Thoracic aorta (tissue), 2 donors: Measurements from ENCODE around the gene LRRC8D. TPM values are rescaled to one million over a fixed set of nuclear protein-coding genes. Genes with fewer than 3 reads are reported as not detected.
A peak's percentile ranks its signal among the peaks of the same experiment; 100 is the strongest.

Experiments used
- ATAC-seq: fragments of 150-250 bp; one replicate; pipeline ENCODE4 v1.8.0; 2017; ENCODE audit warnings: low read depth; ENCODE audit not compliant: insufficient number of reproducible peaks, low FRiP score
- DNase-seq: peaks from one replicate; pipeline ENCODE4 v3.0.0-alpha.2; 2020; ENCODE audit warnings: low spot score
- H3K27ac ChIP-seq, 2 donors: fragments of 200-600 bp; sonication (generic); 1 replicate in 1 of 2; 2 replicates in 1 of 2; pipeline ENCODE4 v1.5.1; 2016; ENCODE audit warnings: mild to moderate bottlenecking in 2 of 2, moderate library complexity in 2 of 2
- H3K27me3 ChIP-seq: fragments of 200-600 bp; sonication (generic); replicated peaks from 2 replicates; pipeline ENCODE4 v1.6.0; 2016; ENCODE audit warnings: mild to moderate bottlenecking; ENCODE audit not compliant: insufficient read depth
- H3K36me3 ChIP-seq: fragments of 200-600 bp; sonication (generic); one replicate; pipeline ENCODE4 v1.5.1; 2016
- H3K4me1 ChIP-seq, 2 donors: fragments of 200-600 bp; sonication (generic); 1 replicate in 1 of 2; 2 replicates in 1 of 2; pipeline versions ENCODE4 v1.5.1 to v1.6.0; 2016; ENCODE audit warnings: low read depth in 2 of 2, mild to moderate bottlenecking in 1 of 2; ENCODE audit not compliant: control insufficient read depth in 1 of 2
- H3K4me3 ChIP-seq: fragments of 200-600 bp; sonication (generic); 2 replicates; pipeline ENCODE4 v1.5.1; 2016; ENCODE audit warnings: mild to moderate bottlenecking
- H3K9me3 ChIP-seq: fragments of 200-600 bp; sonication (generic); 2 replicates; pipeline ENCODE4 v1.5.1; 2016
- total RNA-seq, 2 donors: library from RNA; depleted of rRNA; stranded (reverse); fragments of >200 nt; gene quantifications; one replicate each; pipeline versions ENCODE4 v1.1.0 to v1.2.3, GENCODE V29; 2016
- TF ChIP-seq, protein P1 (sequence below): fragments of 200-600 bp; sonication (generic); IDR thresholded peaks from one replicate; pipeline ENCODE4 v1.5.1; 2019; ENCODE audit warnings: antibody characterized with exemption

The LRRC8D gene
- total RNA-seq, 2 donors from 2014 or later: 8.8 to 10.7 TPM

DNA sequence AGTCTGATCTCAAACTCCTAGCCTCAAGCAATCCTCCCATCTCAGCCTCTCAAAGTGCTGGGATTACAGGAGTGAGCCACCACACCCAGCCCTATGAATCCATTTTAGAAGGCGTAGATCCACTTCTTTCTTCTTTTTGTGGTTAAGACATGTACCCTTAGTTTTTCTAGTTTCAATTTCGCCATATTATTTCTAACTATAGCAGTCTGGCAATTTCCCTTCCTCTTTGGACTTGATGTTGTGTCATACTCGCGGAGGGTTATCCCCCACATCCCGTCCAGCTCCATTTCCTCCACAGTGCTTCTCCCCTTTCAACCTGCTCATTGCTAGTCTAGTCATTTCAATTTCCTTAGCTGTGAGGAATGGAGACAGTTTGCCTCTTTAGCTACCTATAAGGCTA lies 5.2 kb upstream of the LRRC8D start:
- H3K4me1 ChIP-seq: peaks cover 0 to 6% of the 10 kb centered on the region in 2 donors
- TF ChIP-seq, protein P1, sequence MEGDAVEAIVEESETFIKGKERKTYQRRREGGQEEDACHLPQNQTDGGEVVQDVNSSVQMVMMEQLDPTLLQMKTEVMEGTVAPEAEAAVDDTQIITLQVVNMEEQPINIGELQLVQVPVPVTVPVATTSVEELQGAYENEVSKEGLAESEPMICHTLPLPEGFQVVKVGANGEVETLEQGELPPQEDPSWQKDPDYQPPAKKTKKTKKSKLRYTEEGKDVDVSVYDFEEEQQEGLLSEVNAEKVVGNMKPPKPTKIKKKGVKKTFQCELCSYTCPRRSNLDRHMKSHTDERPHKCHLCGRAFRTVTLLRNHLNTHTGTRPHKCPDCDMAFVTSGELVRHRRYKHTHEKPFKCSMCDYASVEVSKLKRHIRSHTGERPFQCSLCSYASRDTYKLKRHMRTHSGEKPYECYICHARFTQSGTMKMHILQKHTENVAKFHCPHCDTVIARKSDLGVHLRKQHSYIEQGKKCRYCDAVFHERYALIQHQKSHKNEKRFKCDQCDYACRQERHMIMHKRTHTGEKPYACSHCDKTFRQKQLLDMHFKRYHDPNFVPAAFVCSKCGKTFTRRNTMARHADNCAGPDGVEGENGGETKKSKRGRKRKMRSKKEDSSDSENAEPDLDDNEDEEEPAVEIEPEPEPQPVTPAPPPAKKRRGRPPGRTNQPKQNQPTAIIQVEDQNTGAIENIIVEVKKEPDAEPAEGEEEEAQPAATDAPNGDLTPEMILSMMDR: no peak
- ATAC-seq (no peak), DNase-seq (no peak)
- no peak overlapping the region for H3K4me3 ChIP-seq
- no peaks in the 10 kb centered on the region for H3K9me3 ChIP-seq
- no peaks in the 10 kb centered on the region for H3K27me3 ChIP-seq
- H3K27ac ChIP-seq: no peak overlapping the region
- no peaks in the 10 kb centered on the region for H3K36me3 ChIP-seq

GRCh38 chr1:89816366-89816765 lies 4.5 kb upstream of the LRRC8D start:
- Histone ChIP-seq H3K27me3 (no peaks in the 10 kb centered on the region), H3K4me3 (no peak overlapping the region), H3K36me3 (no peaks in the 10 kb centered on the region), H3K4me1 (peaks cover 0 to 6% of the 10 kb centered on the region in 2 donors), H3K9me3 (no peaks in the 10 kb centered on the region), H3K27ac (no peak overlapping the region)
- ATAC-seq: no peak
- TF ChIP-seq, protein P1: no peak
- DNase-seq: no peak

DNA sequence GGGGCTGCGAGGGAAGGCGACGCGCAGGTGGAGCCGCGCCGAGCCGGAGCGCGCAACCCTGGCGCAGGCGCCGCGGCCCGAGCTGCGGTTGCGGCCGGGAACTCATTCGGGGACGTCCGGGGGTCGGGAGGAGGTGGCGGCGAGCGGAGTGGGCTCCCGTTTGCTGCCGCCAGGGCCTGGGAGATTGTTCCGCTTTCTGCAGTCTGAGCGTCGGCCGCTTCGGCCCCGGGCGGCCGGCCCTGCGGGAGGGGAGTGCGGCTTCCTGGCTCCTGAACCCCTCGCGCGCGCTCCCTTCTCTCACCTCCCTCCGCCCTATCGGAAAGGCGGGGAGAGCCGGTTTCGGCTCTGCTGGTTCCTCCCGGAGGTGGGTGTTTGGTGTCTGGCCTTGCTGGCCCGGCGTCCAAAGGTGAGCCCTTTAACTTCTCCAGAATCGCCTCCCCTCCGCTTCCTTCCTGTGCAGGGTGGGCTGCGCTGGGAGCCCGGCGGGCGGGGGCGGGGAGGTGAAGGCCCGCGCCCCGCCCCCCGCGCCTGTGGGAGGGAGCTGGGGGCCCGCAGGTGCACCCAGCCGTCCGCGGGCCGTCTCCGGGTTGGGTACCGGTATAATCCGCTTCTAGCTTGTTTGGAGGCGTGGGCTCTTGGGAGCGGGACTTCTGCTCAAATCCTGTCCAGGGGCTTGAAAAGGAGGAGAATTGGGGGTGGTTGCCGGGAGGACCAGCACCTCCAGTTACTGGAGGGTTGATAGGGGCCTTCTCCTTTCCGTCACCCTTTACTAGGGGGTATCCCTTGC lies 683 bp downstream of the LRRC8D start:
- DNase-seq (no peak), ATAC-seq (no peak)
- Histone ChIP-seq H3K27me3 (no peaks in the 10 kb centered on the region), H3K4me3 (peak overlapping the region; percentile 94), H3K27ac (peak overlapping the region in 1 of 2 donors; percentile 36), H3K4me1 (peaks cover 0 to 13% of the 10 kb centered on the region in 2 donors), H3K36me3 (no peaks in the 10 kb centered on the region), H3K9me3 (no peaks in the 10 kb centered on the region)
- TF ChIP-seq, protein P1: peak; percentile 23

- Histone ChIP-seq H3K4me3 (peak overlapping the region; percentile 94), H3K4me1 (peaks cover 0 to 13% of the 10 kb centered on the region in 2 donors), H3K27me3 (no peaks in the 10 kb centered on the region), H3K27ac (no peak overlapping the region), H3K36me3 (no peaks in the 10 kb centered on the region), H3K9me3 (no peaks in the 10 kb centered on the region)
- TF ChIP-seq, protein P1: no peak
- ATAC-seq (no peak), DNase-seq (no peak)
Measured at GRCh38 chr1:89822109-89822962, 1.5 kb downstream of the LRRC8D start.

DNA sequence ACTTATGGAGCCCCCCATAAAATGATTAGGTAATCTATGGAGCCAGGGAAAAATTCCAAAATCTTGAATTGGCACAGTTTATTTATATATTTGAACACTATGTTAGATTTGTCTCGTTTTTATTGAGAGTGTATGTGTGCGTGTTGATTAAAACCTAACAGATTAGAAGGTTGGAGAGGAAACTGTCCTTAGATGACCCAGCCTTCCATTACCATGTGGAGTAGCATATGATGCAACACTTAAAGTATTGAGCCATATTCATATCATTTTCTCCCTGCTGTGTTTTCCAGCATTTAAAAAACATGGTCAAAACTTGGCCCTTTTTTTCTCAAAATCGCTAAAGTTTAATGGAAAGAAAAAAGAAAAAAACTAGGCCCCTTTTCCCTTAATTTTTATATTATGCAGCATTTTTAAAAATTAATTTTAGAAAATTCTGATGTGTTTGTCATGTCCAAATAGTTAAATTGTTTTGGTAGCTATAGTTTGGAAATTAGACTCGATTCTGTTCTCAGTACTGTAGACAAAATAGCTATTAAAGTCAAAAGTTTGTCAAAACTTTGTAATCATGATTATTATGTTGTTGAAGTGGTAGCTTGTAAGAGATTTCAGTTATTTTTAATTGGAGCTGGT lies 2.3 kb downstream of the LRRC8D start:
- no peak for ATAC-seq
- Histone ChIP-seq H3K9me3 (no peaks in the 10 kb centered on the region), H3K27ac (no peak overlapping the region), H3K27me3 (no peaks in the 10 kb centered on the region), H3K36me3 (no peaks in the 10 kb centered on the region), H3K4me3 (no peak overlapping the region), H3K4me1 (peaks cover 0 to 13% of the 10 kb centered on the region in 2 donors)
- TF ChIP-seq, protein P1: no peak
- no peak for DNase-seq
